GM23338 (cell line): ENCODE results near the gene WNK2. TPM values are rescaled to one million over a fixed set of nuclear protein-coding genes. Genes with fewer than 3 reads are reported as not detected.

Source experiments
- ATAC-seq: fragments of 200-7000 bp; cut with Tn5 transposase; 3 replicates; pipeline ENCODE4 v1.9.1; 2020
- DNase-seq: peaks from one replicate; pipeline ENCODE4 v3.0.0-alpha.2; 2015; ENCODE audit warnings: low spot score
- H2AFZ ChIP-seq: fragments of 200-600 bp; sonication (generic); 2 replicates; pipeline ENCODE4 v1.8.0; 2016; ENCODE audit warnings: antibody characterized with exemption, mild to moderate bottlenecking, moderate library complexity
- H3F3A ChIP-seq: fragments of 200-600 bp; sonication (generic); replicated peaks from 2 replicates; pipeline ENCODE4 v1.8.0; 2017; ENCODE audit warnings: antibody characterized with exemption, mixed run types, low read depth
- H3K27ac ChIP-seq: fragments of 200-600 bp; sonication (generic); 2 replicates; pipeline ENCODE4 v1.6.1; 2016; ENCODE audit warnings: low read depth
- H3K27me3 ChIP-seq: fragments of 200-600 bp; sonication (generic); 2 replicates; pipeline ENCODE4 v1.8.0; 2016; ENCODE audit warnings: mild to moderate bottlenecking, mixed run types, moderate library complexity; ENCODE audit not compliant: insufficient read depth
- H3K36me3 ChIP-seq: fragments of 200-600 bp; sonication (generic); 2 replicates; pipeline ENCODE4 v1.8.0; 2016; ENCODE audit warnings: mild to moderate bottlenecking; ENCODE audit not compliant: insufficient read depth
- H3K4me1 ChIP-seq: fragments of 200-600 bp; sonication (generic); 2 replicates; pipeline ENCODE4 v1.8.0; 2016; ENCODE audit warnings: mild to moderate bottlenecking, moderate library complexity; ENCODE audit not compliant: insufficient read depth
- H3K4me2 ChIP-seq: fragments of 200-600 bp; sonication (generic); 2 replicates; pipeline ENCODE4 v1.7.1; 2017; ENCODE audit warnings: mixed run types
- H3K4me3 ChIP-seq: fragments of 200-600 bp; sonication (generic); 2 replicates; pipeline ENCODE4 v1.6.1; 2016; ENCODE audit warnings: mixed run types
- H3K79me2 ChIP-seq: fragments of 200-600 bp; sonication (generic); replicated peaks from 2 replicates; pipeline ENCODE4 v1.8.0; 2017; ENCODE audit warnings: mild to moderate bottlenecking; ENCODE audit not compliant: insufficient read depth
- H3K9me2 ChIP-seq: fragments of 200-600 bp; sonication (generic); 2 replicates; pipeline ENCODE4 v1.8.0; 2017; ENCODE audit not compliant: insufficient read depth
- H4K20me1 ChIP-seq: fragments of 200-600 bp; sonication (generic); replicated peaks from 2 replicates; pipeline ENCODE4 v1.8.0; 2017; ENCODE audit warnings: mild to moderate bottlenecking; ENCODE audit not compliant: insufficient read depth
- H3K27ac Mint-ChIP-seq: 2 replicates; pipeline ENCODE4 v1.8.0; 2020; ENCODE audit warnings: inconsistent platforms, mild to moderate bottlenecking, moderate library complexity, mixed read lengths
- H3K27me3 Mint-ChIP-seq: 3 replicates; pipeline ENCODE4 v1.8.0; 2022; ENCODE audit warnings: low read depth, mild to moderate bottlenecking, moderate library complexity, mixed read lengths, inconsistent platforms; ENCODE audit not compliant: insufficient read depth, poor library complexity
- H3K36me3 Mint-ChIP-seq: 3 replicates; pipeline ENCODE4 v1.8.0; 2021; ENCODE audit warnings: low read depth, mild to moderate bottlenecking, inconsistent platforms, moderate library complexity, mixed read lengths
- H3K4me1 Mint-ChIP-seq: 3 replicates; pipeline ENCODE4 v1.8.0; 2020; ENCODE audit warnings: mild to moderate bottlenecking, inconsistent platforms, mixed read lengths
- H3K4me3 Mint-ChIP-seq: 3 replicates; pipeline ENCODE4 v1.8.0; 2021; ENCODE audit warnings: moderate library complexity, mild to moderate bottlenecking, inconsistent platforms, mixed read lengths
- H3K9me3 Mint-ChIP-seq: 3 replicates; pipeline ENCODE4 v1.8.0; 2020; ENCODE audit warnings: moderate library complexity, mild to moderate bottlenecking, inconsistent platforms, mixed read lengths
- CREB1 ChIP-seq: fragments of 250-450 bp; sonication (Bioruptor Pico); IDR thresholded peaks from 2 replicates; pipeline ENCODE4 v1.5.0; 2020; ENCODE audit warnings: low read depth, mild to moderate bottlenecking, moderate library complexity
- CTCF ChIP-seq, 2 experiments: fragments of 200-600 bp in 1 of 2; sonication (generic) in 1 of 2; conservative IDR thresholded peaks; 2 replicates each; pipeline versions ENCODE4 v1.5.1 to v1.6.1; 2016 to 2017; ENCODE audit warnings: antibody characterized with exemption in 2 of 2, low read depth in 2 of 2, mild to moderate bottlenecking in 2 of 2, moderate library complexity in 1 of 2
- EZH2 ChIP-seq: fragments of 200-600 bp; sonication (generic); IDR thresholded peaks from one replicate; pipeline ENCODE4 v1.8.0; 2017; ENCODE audit warnings: antibody characterized with exemption, mild to moderate bottlenecking, low read depth; ENCODE audit not compliant: unreplicated experiment
- EZH2phosphoT487 ChIP-seq: fragments of 200-600 bp; sonication (generic); IDR thresholded peaks from one replicate; pipeline ENCODE4 v1.8.1; 2018; ENCODE audit warnings: antibody characterized with exemption; ENCODE audit not compliant: unreplicated experiment
- JUNB ChIP-seq: IDR thresholded peaks from one replicate; pipeline ENCODE4 v1.6.1; 2016; ENCODE audit warnings: antibody characterized with exemption; ENCODE audit not compliant: unreplicated experiment
- NANOG ChIP-seq: IDR thresholded peaks from 2 replicates; pipeline ENCODE4 v1.6.1; 2016; ENCODE audit warnings: antibody characterized with exemption, borderline replicate concordance
- POLR2AphosphoS5 ChIP-seq: IDR thresholded peaks from 2 replicates; pipeline ENCODE4 v1.6.1; 2016; ENCODE audit warnings: antibody characterized with exemption, low read depth
- STAT1 ChIP-seq: IDR thresholded peaks from one replicate; pipeline ENCODE4 v1.6.1; 2016; ENCODE audit warnings: antibody characterized with exemption; ENCODE audit not compliant: unreplicated experiment
- ZNF114 ChIP-seq: fragments of 250-450 bp; sonication (Bioruptor Pico); IDR thresholded peaks from 2 replicates; pipeline ENCODE4 v1.5.0; 2020; ENCODE audit warnings: mild to moderate bottlenecking, moderate library complexity
- ZNF331 ChIP-seq: fragments of 250-450 bp; sonication (Bioruptor Pico); IDR thresholded peaks from 2 replicates; pipeline ENCODE4 v1.5.0; 2020; ENCODE audit warnings: low read depth, mild to moderate bottlenecking, moderate library complexity
- polyA plus RNA-seq: library from polyadenylated mRNA; unstranded; fragments of >200 nt; fragmentation: Nextera tagmentation; extraction: Ambion mirVana; gene quantifications from 2 replicates; pipeline ENCODE4 v1.2.1, GENCODE V29; 2016
- total RNA-seq: library from RNA; depleted of rRNA; stranded (reverse); fragments of >200 nt; shearing (Covaris generic); gene quantifications from 2 replicates; pipeline ENCODE4 v1.2.3, GENCODE V29; 2014
- TF ChIP-seq, protein P1 (sequence below): IDR thresholded peaks from 2 replicates; pipeline ENCODE4 v1.6.1; 2016; ENCODE audit warnings: antibody characterized with exemption
- TF ChIP-seq, protein P2 (sequence below): fragments of 250-450 bp; sonication (Bioruptor Pico); IDR thresholded peaks from 2 replicates; pipeline ENCODE4 v1.5.0; 2020; ENCODE audit warnings: mild to moderate bottlenecking, moderate library complexity
- TF ChIP-seq, protein P3 (sequence below): IDR thresholded peaks from one replicate; pipeline ENCODE4 v1.6.1; 2018; ENCODE audit warnings: antibody characterized with exemption; ENCODE audit not compliant: unreplicated experiment

Gene WNK2
- total and polyA plus RNA-seq, 2 experiments from 2014 or later = 56.4 to 102 TPM

- no peaks in the 10 kb centered on the region for H3K9me3 Mint-ChIP-seq
- Histone ChIP-seq H3K27ac (no peak overlapping the region), H3K4me1 (no peaks in the 10 kb centered on the region), H4K20me1 (peaks cover 4% of the 10 kb centered on the region; the same call in 1 of the 2 replicates), H3K79me2 (no peaks in the 10 kb centered on the region), H2AFZ (no peak overlapping the region), H3K4me3 (no peak overlapping the region), H3K9me2 (no peaks in the 10 kb centered on the region), H3K4me2 (no peak overlapping the region), H3F3A (no peaks in the 10 kb centered on the region), H3K27me3 (no peaks in the 10 kb centered on the region), H3K36me3 (no peaks in the 10 kb centered on the region)
- no peak for TF ChIP-seq CREB1 (CRISPR knock-in tag)
- no peak for TF ChIP-seq JUNB
- no peak for TF ChIP-seq CTCF (conservative IDR thresholded peaks at IDR 0.05; ENCODE audit: low read depth in 2 of 2)
- TF ChIP-seq, protein P1, sequence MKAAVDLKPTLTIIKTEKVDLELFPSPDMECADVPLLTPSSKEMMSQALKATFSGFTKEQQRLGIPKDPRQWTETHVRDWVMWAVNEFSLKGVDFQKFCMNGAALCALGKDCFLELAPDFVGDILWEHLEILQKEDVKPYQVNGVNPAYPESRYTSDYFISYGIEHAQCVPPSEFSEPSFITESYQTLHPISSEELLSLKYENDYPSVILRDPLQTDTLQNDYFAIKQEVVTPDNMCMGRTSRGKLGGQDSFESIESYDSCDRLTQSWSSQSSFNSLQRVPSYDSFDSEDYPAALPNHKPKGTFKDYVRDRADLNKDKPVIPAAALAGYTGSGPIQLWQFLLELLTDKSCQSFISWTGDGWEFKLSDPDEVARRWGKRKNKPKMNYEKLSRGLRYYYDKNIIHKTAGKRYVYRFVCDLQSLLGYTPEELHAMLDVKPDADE = no peak
- TF ChIP-seq ZNF331 (CRISPR knock-in tag) = no peak
- TF ChIP-seq NANOG = no peak
- no peak for TF ChIP-seq EZH2
- TF ChIP-seq, protein P2, sequence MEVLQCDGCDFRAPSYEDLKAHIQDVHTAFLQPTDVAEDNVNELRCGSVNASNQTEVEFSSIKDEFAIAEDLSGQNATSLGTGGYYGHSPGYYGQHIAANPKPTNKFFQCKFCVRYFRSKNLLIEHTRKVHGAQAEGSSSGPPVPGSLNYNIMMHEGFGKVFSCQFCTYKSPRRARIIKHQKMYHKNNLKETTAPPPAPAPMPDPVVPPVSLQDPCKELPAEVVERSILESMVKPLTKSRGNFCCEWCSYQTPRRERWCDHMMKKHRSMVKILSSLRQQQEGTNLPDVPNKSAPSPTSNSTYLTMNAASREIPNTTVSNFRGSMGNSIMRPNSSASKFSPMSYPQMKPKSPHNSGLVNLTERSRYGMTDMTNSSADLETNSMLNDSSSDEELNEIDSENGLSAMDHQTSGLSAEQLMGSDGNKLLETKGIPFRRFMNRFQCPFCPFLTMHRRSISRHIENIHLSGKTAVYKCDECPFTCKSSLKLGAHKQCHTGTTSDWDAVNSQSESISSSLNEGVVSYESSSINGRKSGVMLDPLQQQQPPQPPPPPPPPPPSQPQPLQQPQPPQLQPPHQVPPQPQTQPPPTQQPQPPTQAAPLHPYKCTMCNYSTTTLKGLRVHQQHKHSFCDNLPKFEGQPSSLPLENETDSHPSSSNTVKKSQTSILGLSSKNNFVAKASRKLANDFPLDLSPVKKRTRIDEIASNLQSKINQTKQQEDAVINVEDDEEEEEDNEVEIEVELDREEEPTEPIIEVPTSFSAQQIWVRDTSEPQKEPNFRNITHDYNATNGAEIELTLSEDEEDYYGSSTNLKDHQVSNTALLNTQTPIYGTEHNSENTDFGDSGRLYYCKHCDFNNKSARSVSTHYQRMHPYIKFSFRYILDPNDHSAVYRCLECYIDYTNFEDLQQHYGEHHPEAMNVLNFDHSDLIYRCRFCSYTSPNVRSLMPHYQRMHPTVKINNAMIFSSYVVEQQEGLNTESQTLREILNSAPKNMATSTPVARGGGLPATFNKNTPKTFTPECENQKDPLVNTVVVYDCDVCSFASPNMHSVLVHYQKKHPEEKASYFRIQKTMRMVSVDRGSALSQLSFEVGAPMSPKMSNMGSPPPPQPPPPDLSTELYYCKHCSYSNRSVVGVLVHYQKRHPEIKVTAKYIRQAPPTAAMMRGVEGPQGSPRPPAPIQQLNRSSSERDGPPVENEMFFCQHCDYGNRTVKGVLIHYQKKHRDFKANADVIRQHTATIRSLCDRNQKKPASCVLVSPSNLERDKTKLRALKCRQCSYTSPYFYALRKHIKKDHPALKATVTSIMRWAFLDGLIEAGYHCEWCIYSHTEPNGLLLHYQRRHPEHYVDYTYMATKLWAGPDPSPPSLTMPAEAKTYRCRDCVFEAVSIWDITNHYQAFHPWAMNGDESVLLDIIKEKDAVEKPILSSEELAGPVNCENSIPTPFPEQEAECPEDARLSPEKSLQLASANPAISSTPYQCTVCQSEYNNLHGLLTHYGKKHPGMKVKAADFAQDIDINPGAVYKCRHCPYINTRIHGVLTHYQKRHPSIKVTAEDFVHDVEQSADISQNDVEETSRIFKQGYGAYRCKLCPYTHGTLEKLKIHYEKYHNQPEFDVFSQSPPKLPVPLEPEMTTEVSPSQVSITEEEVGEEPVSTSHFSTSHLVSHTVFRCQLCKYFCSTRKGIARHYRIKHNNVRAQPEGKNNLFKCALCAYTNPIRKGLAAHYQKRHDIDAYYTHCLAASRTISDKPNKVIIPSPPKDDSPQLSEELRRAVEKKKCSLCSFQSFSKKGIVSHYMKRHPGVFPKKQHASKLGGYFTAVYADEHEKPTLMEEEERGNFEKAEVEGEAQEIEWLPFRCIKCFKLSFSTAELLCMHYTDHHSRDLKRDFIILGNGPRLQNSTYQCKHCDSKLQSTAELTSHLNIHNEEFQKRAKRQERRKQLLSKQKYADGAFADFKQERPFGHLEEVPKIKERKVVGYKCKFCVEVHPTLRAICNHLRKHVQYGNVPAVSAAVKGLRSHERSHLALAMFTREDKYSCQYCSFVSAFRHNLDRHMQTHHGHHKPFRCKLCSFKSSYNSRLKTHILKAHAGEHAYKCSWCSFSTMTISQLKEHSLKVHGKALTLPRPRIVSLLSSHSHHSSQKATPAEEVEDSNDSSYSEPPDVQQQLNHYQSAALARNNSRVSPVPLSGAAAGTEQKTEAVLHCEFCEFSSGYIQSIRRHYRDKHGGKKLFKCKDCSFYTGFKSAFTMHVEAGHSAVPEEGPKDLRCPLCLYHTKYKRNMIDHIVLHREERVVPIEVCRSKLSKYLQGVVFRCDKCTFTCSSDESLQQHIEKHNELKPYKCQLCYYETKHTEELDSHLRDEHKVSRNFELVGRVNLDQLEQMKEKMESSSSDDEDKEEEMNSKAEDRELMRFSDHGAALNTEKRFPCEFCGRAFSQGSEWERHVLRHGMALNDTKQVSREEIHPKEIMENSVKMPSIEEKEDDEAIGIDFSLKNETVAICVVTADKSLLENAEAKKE = no peak
- no peak for TF ChIP-seq STAT1
- no peak for TF ChIP-seq POLR2AphosphoS5
- TF ChIP-seq ZNF114 (CRISPR knock-in tag) = no peak
- TF ChIP-seq, protein P3, sequence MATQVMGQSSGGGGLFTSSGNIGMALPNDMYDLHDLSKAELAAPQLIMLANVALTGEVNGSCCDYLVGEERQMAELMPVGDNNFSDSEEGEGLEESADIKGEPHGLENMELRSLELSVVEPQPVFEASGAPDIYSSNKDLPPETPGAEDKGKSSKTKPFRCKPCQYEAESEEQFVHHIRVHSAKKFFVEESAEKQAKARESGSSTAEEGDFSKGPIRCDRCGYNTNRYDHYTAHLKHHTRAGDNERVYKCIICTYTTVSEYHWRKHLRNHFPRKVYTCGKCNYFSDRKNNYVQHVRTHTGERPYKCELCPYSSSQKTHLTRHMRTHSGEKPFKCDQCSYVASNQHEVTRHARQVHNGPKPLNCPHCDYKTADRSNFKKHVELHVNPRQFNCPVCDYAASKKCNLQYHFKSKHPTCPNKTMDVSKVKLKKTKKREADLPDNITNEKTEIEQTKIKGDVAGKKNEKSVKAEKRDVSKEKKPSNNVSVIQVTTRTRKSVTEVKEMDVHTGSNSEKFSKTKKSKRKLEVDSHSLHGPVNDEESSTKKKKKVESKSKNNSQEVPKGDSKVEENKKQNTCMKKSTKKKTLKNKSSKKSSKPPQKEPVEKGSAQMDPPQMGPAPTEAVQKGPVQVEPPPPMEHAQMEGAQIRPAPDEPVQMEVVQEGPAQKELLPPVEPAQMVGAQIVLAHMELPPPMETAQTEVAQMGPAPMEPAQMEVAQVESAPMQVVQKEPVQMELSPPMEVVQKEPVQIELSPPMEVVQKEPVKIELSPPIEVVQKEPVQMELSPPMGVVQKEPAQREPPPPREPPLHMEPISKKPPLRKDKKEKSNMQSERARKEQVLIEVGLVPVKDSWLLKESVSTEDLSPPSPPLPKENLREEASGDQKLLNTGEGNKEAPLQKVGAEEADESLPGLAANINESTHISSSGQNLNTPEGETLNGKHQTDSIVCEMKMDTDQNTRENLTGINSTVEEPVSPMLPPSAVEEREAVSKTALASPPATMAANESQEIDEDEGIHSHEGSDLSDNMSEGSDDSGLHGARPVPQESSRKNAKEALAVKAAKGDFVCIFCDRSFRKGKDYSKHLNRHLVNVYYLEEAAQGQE = no peak
- no peak for TF ChIP-seq EZH2phosphoT487
- H3K27ac Mint-ChIP-seq = no peak overlapping the region
- peaks cover 9% of the 10 kb centered on the region; the same call in 2 of the 3 replicates for H3K4me1 Mint-ChIP-seq
- ATAC-seq (no peak), DNase-seq (no peak)
- no peak overlapping the region for H3K4me3 Mint-ChIP-seq
- peaks cover 3% of the 10 kb centered on the region; the same call in 2 of the 3 replicates for H3K36me3 Mint-ChIP-seq
- H3K27me3 Mint-ChIP-seq = peaks cover 5% of the 10 kb centered on the region
These were observed 111.6 kb downstream of the WNK2 start for GRCh38 chr9:93295456-93296076.
